Right lobe of liver (tissue), 6 donors: Measurements from ENCODE around the gene COL2A1. TPM values are rescaled to one million over a fixed set of nuclear protein-coding genes. Genes with fewer than 3 reads are reported as not detected.
"Not testable (repeated sequence)": the region's sequence is repeated elsewhere in the genome, so short reads cannot be mapped to it uniquely, and the experiment has no call there.

Experiments used
- ATAC-seq, 4 donors: fragments of 200-7000 bp; cut with Tn5 transposase; one replicate each; pipeline ENCODE4 v1.9.1; 2020; ENCODE audit warnings: mild to moderate bottlenecking in 4 of 4, moderate library complexity in 4 of 4
- DNase-seq, 3 donors: peaks; one replicate each; pipeline ENCODE4 v3.0.0-alpha.2; 2020
- H3K27ac ChIP-seq, 3 donors: fragments of 200-600 bp; one replicate each; pipeline ENCODE4 v1.8.0; 2022
- H3K27me3 ChIP-seq, 2 donors: fragments of 200-600 bp; one replicate each; pipeline ENCODE4 v1.8.0; 2022
- H3K36me3 ChIP-seq, 4 donors: fragments of 200-600 bp; sonication (generic) in 1 of 4; one replicate each; pipeline versions ENCODE4 v1.5.1 to v1.8.0; 2017 to 2022; ENCODE audit warnings: control low read depth in 1 of 4
- H3K4me1 ChIP-seq, 4 donors: fragments of 200-600 bp; sonication (generic) in 1 of 4; one replicate each; pipeline versions ENCODE4 v1.5.1 to v1.8.0; 2017 to 2022; ENCODE audit warnings: control low read depth in 1 of 4
- H3K4me3 ChIP-seq, 3 donors: fragments of 200-600 bp; one replicate each; pipeline ENCODE4 v1.8.0; 2022
- H3K9me3 ChIP-seq, 4 donors: fragments of 200-600 bp; sonication (generic) in 1 of 4; one replicate each; pipeline versions ENCODE4 v1.5.1 to v1.8.0; 2017 to 2022; ENCODE audit warnings: control low read depth in 1 of 4
- CTCF ChIP-seq, 4 donors: fragments of 200-600 bp in 3 of 4; fragments of 450-650 bp in 1 of 4; IDR thresholded peaks; one replicate each; pipeline versions ENCODE4 v1.5.1 to v1.8.0; 2016 to 2022; ENCODE audit warnings: antibody characterized with exemption in 4 of 4, mild to moderate bottlenecking in 2 of 4
- POLR2A ChIP-seq: fragments of 450-650 bp; IDR thresholded peaks from one replicate; pipeline ENCODE4 v1.6.1; 2017; ENCODE audit warnings: antibody characterized with exemption, mild to moderate bottlenecking
- WGBS: methylation state at CpG from one replicate; pipeline ENCODE4 v1.1.6; 2018; ENCODE audit warnings: low coverage, low lambda C conversion rate; ENCODE audit not compliant: insufficient coverage; ENCODE audit errors: missing lambda C conversion rate; 5-methylcytosine and 5-hydroxymethylcytosine counted together
- intact Hi-C, 2 donors: fragments of 100-400 bp; cut with DNase I; formaldehyde crosslinking; loops; one replicate each; pipeline versions ENCODE4 v1.11.2 to v1.14.1; 2022
- total RNA-seq, 6 experiments: library from RNA; depleted of rRNA in 2 of 6; stranded (reverse); fragments of >200 nt in 2 of 6; fragmentation: NEBNext Ultra II Directional in 3 of 6; extraction: Animal tissue kit (Norgen Biotek cat#: 25700) in 3 of 6; gene quantifications; one replicate each; pipeline versions ENCODE4 v1.1.0 to v1.2.4, GENCODE V29; 2016 to 2023
- donor health status: DM: no; HTN: yes; CAD: no.
- donor health status: DM: no; HTN: no; CAD: no.
- donor health status: DM: no; HTN: no; CAD: no.
- donor health status: DM: no; HTN: yes; CAD: no.
- donor health status: DM: no; HTN: yes; CAD: no.

COL2A1 gene
- total RNA-seq, 6 experiments from 2014 or later: not detected

GRCh38 chr12:47962198-47962597, 42.1 kb downstream of the COL2A1 start:
- no peak for TF ChIP-seq CTCF (IDR thresholded peaks at IDR 0.05)
- ATAC-seq (no peak), DNase-seq (peak in 1 of 3 donors; percentile 43)
- Histone ChIP-seq H3K36me3 (peaks cover 0 to 6% (median 0%) of the 10 kb centered on the region in 4 donors), H3K27me3 (no peaks in the 10 kb centered on the region), H3K4me3 (no peak overlapping the region), H3K4me1 (peaks cover 0 to 20% (median 0%) of the 10 kb centered on the region in 4 donors), H3K9me3 (no peaks in the 10 kb centered on the region), H3K27ac (no peak overlapping the region)
- intact Hi-C loops: no loop called here
- 65% methylated on average over 2 of the region's 11 CpGs for WGBS

GRCh38 chr12:47957671-47958070, 46.6 kb downstream of the COL2A1 start:
- H3K4me3 ChIP-seq, ATAC-seq, DNase-seq, H3K27me3 ChIP-seq, H3K27ac ChIP-seq, H3K36me3 ChIP-seq, H3K9me3 ChIP-seq, H3K4me1 ChIP-seq: not testable (repeated sequence)
- intact Hi-C loops: loop anchor here in 1 of 2 donors (5.0 kb wide), 1 partner anchor 160 kb away; no protein-coding TSS in a partner anchor
- WGBS: no CpG with 5 or more reads among the region's 1 CpG

DNA sequence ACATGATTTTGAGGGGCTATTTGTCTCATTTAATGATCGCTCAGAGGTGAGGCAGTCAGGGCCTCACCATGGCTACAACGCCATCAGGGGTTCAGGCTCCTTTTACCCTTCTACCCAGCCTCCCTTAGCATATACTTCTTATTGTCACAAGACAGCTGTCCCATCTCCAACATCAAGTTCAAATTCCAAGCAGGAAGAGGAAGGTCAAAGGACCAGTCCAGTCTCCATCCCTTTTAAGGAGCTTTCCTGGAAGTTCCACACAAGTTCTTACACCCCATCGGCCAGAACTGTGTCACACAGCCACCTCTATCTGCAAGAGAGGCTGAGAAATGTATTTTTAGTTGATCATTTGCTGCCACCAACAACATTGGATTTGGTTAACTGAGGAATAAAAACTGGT, 49.2 kb downstream of the COL2A1 start:
- 56% methylated on average over 3 of the region's 3 CpGs for WGBS

DNA sequence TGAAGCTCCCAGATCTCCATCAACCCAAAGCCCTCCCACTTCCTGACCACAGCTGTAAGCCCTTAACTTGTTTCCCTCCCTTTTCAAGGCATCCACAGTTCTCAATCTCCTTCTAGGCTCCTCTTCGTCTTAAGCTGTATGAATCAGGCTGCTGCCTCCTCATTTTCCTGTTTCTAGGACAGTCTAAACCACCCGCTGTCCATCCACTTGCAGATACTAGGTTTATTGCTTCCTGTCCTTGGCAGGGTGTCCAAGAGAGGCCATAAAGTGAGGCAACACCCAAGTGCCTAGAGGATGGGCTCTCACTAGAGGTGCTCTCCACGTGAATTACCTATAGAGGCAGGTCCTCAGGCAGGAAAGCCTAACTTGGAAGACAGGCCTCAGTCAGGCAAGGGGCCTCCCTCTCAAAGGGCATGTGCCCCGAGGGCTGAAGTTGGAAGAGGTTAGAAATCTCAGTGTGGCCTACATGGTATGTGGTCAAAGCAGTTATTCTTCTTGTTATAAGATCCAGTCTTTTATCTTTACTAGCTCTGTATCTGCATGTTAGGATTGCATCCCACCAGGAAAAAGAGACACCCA, 49.7 kb downstream of the COL2A1 start:
- H3K9me3 ChIP-seq: no peaks in the 10 kb centered on the region
- H3K36me3 ChIP-seq: no peaks in the 10 kb centered on the region
- H3K27me3 ChIP-seq: no peaks in the 10 kb centered on the region
- WGBS: 62% methylated on average over 4 of the region's 4 CpGs
- no peak for ATAC-seq
- no peak overlapping the region for H3K4me3 ChIP-seq
- intact Hi-C loops: loop anchor here in 1 of 2 donors (5.0 kb wide), 1 partner anchor 157 kb away; no protein-coding TSS in a partner anchor
- DNase-seq: no peak
- H3K27ac ChIP-seq: no peak overlapping the region
- TF ChIP-seq CTCF (IDR thresholded peaks at IDR 0.05): no peak
- no peak for TF ChIP-seq POLR2A
- H3K4me1 ChIP-seq: peaks cover 0 to 9% (median 2%) of the 10 kb centered on the region in 4 donors

More for the DNA sequence above, 49.2 kb downstream of the COL2A1 start:
- no peak for TF ChIP-seq CTCF (IDR thresholded peaks at IDR 0.05)
- TF ChIP-seq POLR2A: no peak
- Histone ChIP-seq H3K9me3 (no peaks in the 10 kb centered on the region), H3K27ac (no peak overlapping the region), H3K4me1 (peaks cover 0 to 9% (median under 1%) of the 10 kb centered on the region in 4 donors), H3K27me3 (no peaks in the 10 kb centered on the region), H3K4me3 (no peak overlapping the region), H3K36me3 (no peaks in the 10 kb centered on the region)
- ATAC-seq (peak in 1 of 4 donors; percentile 8), DNase-seq (no peak)
- intact Hi-C loops: loop anchor here in 1 of 2 donors (5.0 kb wide), 1 partner anchor 158 kb away; no protein-coding TSS in a partner anchor

GRCh38 chr12:47954058-47954457, 50.2 kb downstream of the COL2A1 start:
- no peaks in the 10 kb centered on the region for H3K9me3 ChIP-seq
- no CpG with 5 or more reads among the region's 8 CpGs for WGBS
- intact Hi-C loops: no loop called here
- TF ChIP-seq POLR2A: no peak
- no peak for TF ChIP-seq CTCF (IDR thresholded peaks at IDR 0.05)
- H3K4me1 ChIP-seq: peaks cover 0 to 13% (median 4%) of the 10 kb centered on the region in 4 donors
- no peak overlapping the region for H3K4me3 ChIP-seq
- H3K27ac ChIP-seq: no peak overlapping the region
- no peaks in the 10 kb centered on the region for H3K36me3 ChIP-seq
- H3K27me3 ChIP-seq: no peaks in the 10 kb centered on the region
- ATAC-seq: no peak
- no peak for DNase-seq
